Left ventricle myocardium inferior (tissue), 1 donor: ENCODE results near the gene VIPR2. TPM values are rescaled to one million over a fixed set of nuclear protein-coding genes. Genes with fewer than 3 reads are reported as not detected.

Source experiments
- DNase-seq: peaks from one replicate; pipeline ENCODE4 v3.0.0-alpha.2; 2020
- H3K27ac ChIP-seq: fragments of 200-600 bp; replicated peaks from 2 replicates; pipeline ENCODE4 v1.8.0; 2021
- H3K27me3 ChIP-seq: fragments of 200-600 bp; 2 replicates; pipeline ENCODE4 v1.8.0; 2021; ENCODE audit warnings: low read depth
- H3K36me3 ChIP-seq: fragments of 200-600 bp; 2 replicates; pipeline ENCODE4 v1.8.0; 2021
- H3K4me1 ChIP-seq: fragments of 200-600 bp; 2 replicates; pipeline ENCODE4 v1.8.0; 2021
- H3K4me3 ChIP-seq: fragments of 200-600 bp; 2 replicates; pipeline ENCODE4 v1.8.0; 2021; ENCODE audit warnings: mild to moderate bottlenecking, moderate library complexity
- H3K9me3 ChIP-seq: fragments of 200-600 bp; replicated peaks from 2 replicates; pipeline ENCODE4 v1.8.0; 2021
- CTCF ChIP-seq: fragments of 200-600 bp; IDR thresholded peaks from 2 replicates; pipeline ENCODE4 v1.8.0; 2021; ENCODE audit warnings: antibody characterized with exemption, mild to moderate bottlenecking, borderline replicate concordance
- intact Hi-C: fragments of 100-400 bp; cut with micrococcal nuclease; formaldehyde crosslinking; loops from one replicate; pipeline ENCODE4 v1.11.0; 2022
- total RNA-seq: library from RNA; stranded (reverse); fragmentation: NEBNext Ultra II Directional; extraction: Animal tissue kit (Norgen Biotek cat#: 25700); gene quantifications from one replicate; pipeline ENCODE4 v1.2.1, GENCODE V29; 2021
- donor health status: DM: no; HTN: yes; CAD: no; lungs with severe emphysema.

The VIPR2 gene
- total RNA-seq, 1 donor from 2014 or later = 17.5 TPM

GRCh38 chr7:159118197-159118595 lies 26.5 kb downstream of the VIPR2 start:
- H3K27ac ChIP-seq = no peak overlapping the region
- H3K4me3 ChIP-seq = no peak overlapping the region
- H3K27me3 ChIP-seq = no peaks in the 10 kb centered on the region
- H3K4me1 ChIP-seq = peaks cover 20% of the 10 kb centered on the region
- no peak for TF ChIP-seq CTCF
- intact Hi-C loops = no loop called here
- no peak for DNase-seq
- H3K36me3 ChIP-seq = no peaks in the 10 kb centered on the region
- peaks cover under 1% of the 10 kb centered on the region for H3K9me3 ChIP-seq

- DNase-seq = no peak
- intact Hi-C loops = no loop called here
These were observed 27.1 kb downstream of the VIPR2 start for GRCh38 chr7:159117366-159118196.

GRCh38 chr7:159116581-159117339 lies 27.9 kb downstream of the VIPR2 start:
- TF ChIP-seq CTCF = no peak
- no peak overlapping the region for H3K4me3 ChIP-seq
- H3K4me1 ChIP-seq = peaks cover 20% of the 10 kb centered on the region
- no peaks in the 10 kb centered on the region for H3K36me3 ChIP-seq
- intact Hi-C loops = no loop called here
- H3K9me3 ChIP-seq = no peaks in the 10 kb centered on the region
- no peak for DNase-seq
- no peak overlapping the region for H3K27ac ChIP-seq
- H3K27me3 ChIP-seq = peaks cover 14% of the 10 kb centered on the region

More at GRCh38 chr7:159117366-159118196, 27.1 kb downstream of the VIPR2 start:
- Histone ChIP-seq H3K36me3 (no peaks in the 10 kb centered on the region), H3K4me3 (no peak overlapping the region), H3K4me1 (peaks cover 20% of the 10 kb centered on the region), H3K27ac (no peak overlapping the region), H3K27me3 (peaks cover 5% of the 10 kb centered on the region), H3K9me3 (no peaks in the 10 kb centered on the region)
- no peak for TF ChIP-seq CTCF

GRCh38 chr7:159115601-159116501 lies 28.8 kb downstream of the VIPR2 start:
- peak; percentile 25 for TF ChIP-seq CTCF
- DNase-seq = no peak
- no peak overlapping the region for H3K4me3 ChIP-seq
- intact Hi-C loops = no loop called here
- H3K27me3 ChIP-seq = peaks cover 18% of the 10 kb centered on the region
- no peaks in the 10 kb centered on the region for H3K9me3 ChIP-seq
- H3K36me3 ChIP-seq = no peaks in the 10 kb centered on the region
- H3K4me1 ChIP-seq = peaks cover 20% of the 10 kb centered on the region
- H3K27ac ChIP-seq = peak overlapping the region; percentile 17

GRCh38 chr7:159114981-159115380 lies 29.7 kb downstream of the VIPR2 start:
- TF ChIP-seq CTCF = peak; percentile 21
- Histone ChIP-seq H3K4me3 (no peak overlapping the region), H3K9me3 (no peaks in the 10 kb centered on the region), H3K27me3 (peaks cover 18% of the 10 kb centered on the region), H3K27ac (no peak overlapping the region), H3K4me1 (peaks cover 20% of the 10 kb centered on the region), H3K36me3 (no peaks in the 10 kb centered on the region)
- no peak for DNase-seq
- intact Hi-C loops = no loop called here
